Kidney (tissue), 14 donors: ENCODE data around the gene SLC66A3. TPM values are rescaled to one million over a fixed set of nuclear protein-coding genes. Genes with fewer than 3 reads are reported as not detected.

ENCODE experiments used
- DNase-seq, 5 donors: peaks; one replicate each; pipeline ENCODE4 v3.0.0-alpha.2; 2013 to 2020
- FAIRE-seq: peaks from 2 replicates; lab custom pipeline; 2012; peaks lifted over from hg19 to GRCh38; lab: Jason Lieb, UNC
- H3K27ac ChIP-seq, 2 donors: one replicate each; pipeline ENCODE4 v1.7.0; 2013; ENCODE audit warnings: low read depth in 2 of 2, low read length in 2 of 2, inconsistent platforms in 1 of 2
- H3K27me3 ChIP-seq: one replicate; pipeline ENCODE4 v1.7.1; 2013; ENCODE audit warnings: low read length, inconsistent platforms; ENCODE audit not compliant: control insufficient read depth, insufficient read depth
- H3K36me3 ChIP-seq, 3 donors: one replicate each; pipeline versions ENCODE4 v1.7.0 to v1.7.1; 2013; ENCODE audit warnings: low read length in 3 of 3, control low read depth in 1 of 3, inconsistent platforms in 1 of 3; ENCODE audit not compliant: insufficient read depth in 3 of 3, control insufficient read depth in 2 of 3
- H3K4me1 ChIP-seq, 3 donors: one replicate each; pipeline versions ENCODE4 v1.7.0 to v1.7.1; 2013; ENCODE audit warnings: low read length in 3 of 3, inconsistent platforms in 1 of 3, low read depth in 1 of 3; ENCODE audit not compliant: control insufficient read depth in 2 of 3, insufficient read depth in 2 of 3
- H3K4me3 ChIP-seq, 3 donors: one replicate each; pipeline versions ENCODE4 v1.7.0 to v1.8.1; 2013; ENCODE audit warnings: low read length in 3 of 3, control low read depth in 1 of 3, inconsistent platforms in 1 of 3
- H3K9ac ChIP-seq, 3 donors: one replicate each; pipeline versions ENCODE4 v1.7.0 to v1.7.1; 2013; ENCODE audit warnings: low read length in 3 of 3, control low read depth in 1 of 3, inconsistent platforms in 1 of 3
- H3K9me3 ChIP-seq, 3 donors: one replicate each; pipeline versions ENCODE4 v1.7.0 to v1.7.1; 2013; ENCODE audit warnings: low read length in 3 of 3, control low read depth in 1 of 3, inconsistent platforms in 1 of 3; ENCODE audit not compliant: control insufficient read depth in 2 of 3, insufficient read depth in 1 of 3
- intact Hi-C: fragments of 100-400 bp; cut with DNase I; formaldehyde crosslinking; loops from one replicate; pipeline ENCODE4 v1.11.1; 2022
- polyA plus RNA-seq: library from polyadenylated mRNA; stranded (reverse); fragments of 350-450 nt; fragmentation: Illumina TruSeq; extraction: RNeasy Lipid Tissue Mini Kit (QIAGEN cat#74804); gene quantifications from one replicate; pipeline ENCODE4 v1.2.3, GENCODE V29; 2014; ENCODE audit warnings: low read depth, low replicate concordance; ENCODE audit not compliant: insufficient read depth
- total RNA-seq: library from RNA; stranded (reverse); fragmentation: NEBNext Ultra II Directional; extraction: Animal tissue kit (Norgen Biotek cat#: 25700); gene quantifications from one replicate; pipeline ENCODE4 v1.2.1, GENCODE V29; 2021
- TF ChIP-seq, protein P1 (sequence below): IDR thresholded peaks from 3 replicates; pipeline ENCODE4 v1.5.1; 2012; ENCODE audit warnings: mild to moderate bottlenecking, moderate library complexity, borderline replicate concordance; ENCODE audit not compliant: insufficient read depth; ENCODE audit errors: extremely low read depth
- donor health status: control.
- donor health status: control.
- donor health status: control.
- donor health status: control.
- donor health status: control.
- donor health status: DM: yes; HTN: yes; CAD: no.
- donor health status: Normal renal cell carcinoma (clear cell type).

SLC66A3 gene
- total and polyA plus RNA-seq, 2 donors from 2014 or later, result 28.4 to 33.0 TPM

DNA sequence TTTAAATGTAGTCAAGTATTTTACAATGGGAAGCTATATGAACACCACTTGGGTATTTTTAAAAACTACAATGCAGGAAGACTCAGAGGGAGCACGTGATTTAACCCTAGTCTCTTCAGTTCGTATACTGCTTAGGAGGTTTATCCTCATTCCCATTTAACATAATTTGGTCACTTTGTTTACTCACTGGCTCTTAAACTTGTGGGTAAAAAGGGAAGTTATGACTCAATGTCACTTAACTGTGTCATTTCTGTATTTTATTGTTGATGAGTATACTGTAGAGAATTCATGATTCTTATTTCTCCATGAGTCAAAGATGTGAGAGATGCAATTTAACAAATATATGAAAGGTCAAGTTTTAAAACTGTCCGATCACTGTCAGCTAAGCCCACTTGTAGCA, 48.2 kb downstream of the SLC66A3 start:
- peak; percentile 21 for FAIRE-seq
- Histone ChIP-seq H3K4me1 (no peaks in the 10 kb centered on the region), H3K27ac (no peak overlapping the region), H3K9ac (no peak overlapping the region), H3K4me3 (no peak overlapping the region), H3K9me3 (no peaks in the 10 kb centered on the region), H3K36me3 (peaks cover 4 to 32% (median 18%) of the 10 kb centered on the region in 3 donors), H3K27me3 (no peaks in the 10 kb centered on the region)
- TF ChIP-seq, protein P1, sequence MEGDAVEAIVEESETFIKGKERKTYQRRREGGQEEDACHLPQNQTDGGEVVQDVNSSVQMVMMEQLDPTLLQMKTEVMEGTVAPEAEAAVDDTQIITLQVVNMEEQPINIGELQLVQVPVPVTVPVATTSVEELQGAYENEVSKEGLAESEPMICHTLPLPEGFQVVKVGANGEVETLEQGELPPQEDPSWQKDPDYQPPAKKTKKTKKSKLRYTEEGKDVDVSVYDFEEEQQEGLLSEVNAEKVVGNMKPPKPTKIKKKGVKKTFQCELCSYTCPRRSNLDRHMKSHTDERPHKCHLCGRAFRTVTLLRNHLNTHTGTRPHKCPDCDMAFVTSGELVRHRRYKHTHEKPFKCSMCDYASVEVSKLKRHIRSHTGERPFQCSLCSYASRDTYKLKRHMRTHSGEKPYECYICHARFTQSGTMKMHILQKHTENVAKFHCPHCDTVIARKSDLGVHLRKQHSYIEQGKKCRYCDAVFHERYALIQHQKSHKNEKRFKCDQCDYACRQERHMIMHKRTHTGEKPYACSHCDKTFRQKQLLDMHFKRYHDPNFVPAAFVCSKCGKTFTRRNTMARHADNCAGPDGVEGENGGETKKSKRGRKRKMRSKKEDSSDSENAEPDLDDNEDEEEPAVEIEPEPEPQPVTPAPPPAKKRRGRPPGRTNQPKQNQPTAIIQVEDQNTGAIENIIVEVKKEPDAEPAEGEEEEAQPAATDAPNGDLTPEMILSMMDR, result no peak
- intact Hi-C loops, result no loop called here
- no peak for DNase-seq

GRCh38 chr2:11208083-11208482, 52.8 kb downstream of the SLC66A3 start:
- intact Hi-C loops, result no loop called here

DNA sequence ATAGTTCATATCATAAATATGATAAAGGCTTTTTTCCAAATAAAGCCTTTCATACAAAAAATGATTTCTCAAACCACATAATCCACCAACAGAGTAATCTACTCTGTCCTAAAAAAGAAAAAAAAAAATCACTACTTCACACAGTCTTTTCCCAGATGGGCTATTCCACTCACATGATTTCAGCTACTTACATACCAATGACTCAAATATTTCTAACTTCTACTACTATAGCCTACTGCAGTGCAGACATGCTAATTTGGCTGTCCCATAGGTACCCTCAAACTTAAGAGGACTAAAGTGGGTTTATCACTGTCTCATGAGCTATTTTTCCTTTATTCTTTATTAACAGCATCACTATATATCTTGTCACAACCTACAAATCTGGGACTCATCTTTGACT, 57.4 kb downstream of the SLC66A3 start:
- DNase-seq (no peak), FAIRE-seq (no peak)
- H3K9ac ChIP-seq, result no peak overlapping the region
- intact Hi-C loops, result no loop called here
- H3K27me3 ChIP-seq, result no peaks in the 10 kb centered on the region
- no peak overlapping the region for H3K27ac ChIP-seq
- H3K9me3 ChIP-seq, result no peaks in the 10 kb centered on the region
- H3K4me1 ChIP-seq, result no peaks in the 10 kb centered on the region
- H3K36me3 ChIP-seq, result peaks cover 0 to 30% (median 12%) of the 10 kb centered on the region in 3 donors
- no peak overlapping the region for H3K4me3 ChIP-seq
- TF ChIP-seq, protein P1, result no peak

More at GRCh38 chr2:11208083-11208482, 52.8 kb downstream of the SLC66A3 start:
- H3K27me3 ChIP-seq, result no peaks in the 10 kb centered on the region
- no peak for DNase-seq
- TF ChIP-seq, protein P1, result no peak
- H3K27ac ChIP-seq, result no peak overlapping the region
- FAIRE-seq, result peak; percentile 92
- H3K4me3 ChIP-seq, result no peak overlapping the region
- peaks cover 0 to 19% (median 12%) of the 10 kb centered on the region in 3 donors for H3K36me3 ChIP-seq
- H3K9ac ChIP-seq, result no peak overlapping the region
- H3K4me1 ChIP-seq, result no peaks in the 10 kb centered on the region
- H3K9me3 ChIP-seq, result no peaks in the 10 kb centered on the region

DNA sequence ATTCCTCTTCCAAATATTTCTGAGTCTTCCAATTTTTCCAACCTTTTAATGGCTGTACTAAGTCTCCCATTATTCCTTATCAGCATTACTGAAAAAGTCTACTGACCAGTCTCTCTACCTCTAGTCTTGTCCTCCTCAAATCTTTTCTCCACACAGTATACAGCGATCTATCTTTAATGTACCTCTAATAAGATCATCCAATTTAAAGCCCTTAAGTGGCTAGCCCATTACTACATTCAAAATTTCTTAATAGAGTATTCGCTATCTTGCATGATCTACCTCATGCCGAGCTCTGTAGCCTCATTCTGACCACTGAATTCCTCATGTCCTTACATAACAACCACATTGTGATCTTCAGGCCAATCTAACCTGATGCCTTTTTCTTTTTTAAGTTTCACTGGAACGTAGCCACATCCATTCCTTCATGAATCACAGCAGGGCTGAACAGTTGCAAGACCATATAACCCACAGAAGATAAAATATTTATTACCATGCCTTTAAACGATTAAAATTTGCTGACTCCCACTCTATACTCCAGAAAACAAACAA, 57.9 kb downstream of the SLC66A3 start:
- TF ChIP-seq, protein P1, result no peak
- no peak overlapping the region for H3K27ac ChIP-seq
- no peak overlapping the region for H3K9ac ChIP-seq
- intact Hi-C loops, result no loop called here
- no peaks in the 10 kb centered on the region for H3K27me3 ChIP-seq
- no peaks in the 10 kb centered on the region for H3K4me1 ChIP-seq
- no peaks in the 10 kb centered on the region for H3K9me3 ChIP-seq
- DNase-seq (no peak), FAIRE-seq (no peak)
- no peak overlapping the region for H3K4me3 ChIP-seq
- peaks cover 3 to 33% (median 11%) of the 10 kb centered on the region in 3 donors for H3K36me3 ChIP-seq
